Measurements from ENCODE around the gene PABPC1L2B. TPM values are rescaled to one million over a fixed set of nuclear protein-coding genes. Genes with fewer than 3 reads are reported as not detected.
"Not testable (repeated sequence)": the region's sequence is repeated elsewhere in the genome, so short reads cannot be mapped to it uniquely, and the experiment has no call there.

The PABPC1L2B gene
- polyA plus RNA-seq (ENCODE audit: insufficient read length in 10 of 10), result not detected
- long read RNA-seq, donor 1, result 0 reads
- long read RNA-seq, donor 2, result 0 reads
- long read RNA-seq, donor 3, result 0 reads
- long read RNA-seq, donor 4, result 0 reads
- long read RNA-seq, donor 5, result 0 reads
- long read RNA-seq, donor 6, result 0 reads
- long read RNA-seq, donor 7, result 0 reads
- long read RNA-seq, donor 8, result 0 reads
- long read RNA-seq, donor 9, result 0 reads

GRCh38 chrX:73002733-73003132 is at the start of gene PABPC1L2B:
TSS of gene PABPC1L2B (plus strand) at chrX:73002939. CDS start at chrX:73003643, 704 bp downstream.
- not testable (repeated sequence) for DNase-seq

- not testable (repeated sequence) for DNase-seq
Measured at GRCh38 chrX:72959971-72960370, 42.8 kb upstream of the PABPC1L2B start.

- not testable (repeated sequence) for DNase-seq
Measured at GRCh38 chrX:72971859-72972258, 30.9 kb upstream of the PABPC1L2B start.

GRCh38 chrX:72974885-72975284 is 27.9 kb upstream of the PABPC1L2B start:
- DNase-seq, result not testable (repeated sequence)

GRCh38 chrX:72980894-72981469 is 21.8 kb upstream of the PABPC1L2B start:
- DNase-seq, result not testable (repeated sequence)

- DNase-seq, result not testable (repeated sequence)
Measured at GRCh38 chrX:73004032-73004431, 1.3 kb downstream of the PABPC1L2B start.

- DNase-seq, result no peak
Measured at GRCh38 chrX:73021361-73022092, 18.8 kb downstream of the PABPC1L2B start.

- not testable (repeated sequence) for DNase-seq
Measured at GRCh38 chrX:73022093-73022445, 19.3 kb downstream of the PABPC1L2B start.

GRCh38 chrX:73028876-73029275 is 26.1 kb downstream of the PABPC1L2B start:
- no peak for DNase-seq

Other genes starting within 250 kb of the PABPC1L2B start
- gene DMRTC1B, start 226.0 kb upstream of the PABPC1L2B start, polyA plus RNA-seq (ENCODE audit: insufficient read length in 10 of 10), result 1 to 10 TPM in 3 of 10 donors, under 1 TPM in 6, not detected in 1; 0.17 to 1.5 (median 0.62) TPM
- not detected for gene FAM236B, start 220.3 kb upstream of the PABPC1L2B start, polyA plus RNA-seq (ENCODE audit: insufficient read length in 10 of 10)
- not detected for gene FAM236D, start 194.7 kb upstream of the PABPC1L2B start, polyA plus RNA-seq (ENCODE audit: insufficient read length in 10 of 10)
- gene FAM236C, start 90.3 kb upstream of the PABPC1L2B start, polyA plus RNA-seq (ENCODE audit: insufficient read length in 10 of 10), result not detected
- gene FAM236A, start 64.7 kb upstream of the PABPC1L2B start, polyA plus RNA-seq (ENCODE audit: insufficient read length in 10 of 10), result under 1 TPM in 1 of 10 donors, not detected in 9; 0.72 TPM
- under 1 TPM in 3 of 10 donors, not detected in 7; 0.16 to 0.95 (median 0.38) TPM for gene DMRTC1, start 59.1 kb upstream of the PABPC1L2B start, polyA plus RNA-seq (ENCODE audit: insufficient read length in 10 of 10)
- gene PABPC1L2A, start 76.6 kb downstream of the PABPC1L2B start, polyA plus RNA-seq (ENCODE audit: insufficient read length in 10 of 10), result under 1 TPM in 1 of 10 donors, not detected in 9; 0.10 TPM
- 1 to 10 TPM in 7 of 10 donors, under 1 TPM in 3; 0.56 to 1.9 (median 1.3) TPM for gene NAP1L2, start 211.9 kb downstream of the PABPC1L2B start, polyA plus RNA-seq (ENCODE audit: insufficient read length in 10 of 10)